Left lung (tissue), 10 donors: ENCODE measurements around the gene SIX5. TPM values are rescaled to one million over a fixed set of nuclear protein-coding genes. Genes with fewer than 3 reads are reported as not detected.

Source experiments
- ATAC-seq: fragments of 200-7000 bp; cut with Tn5 transposase; one replicate; pipeline ENCODE4 v1.9.1; 2020; ENCODE audit warnings: moderate library complexity
- DNase-seq, 4 donors: peaks; one replicate each; pipeline ENCODE4 v3.0.0-alpha.2; 2013 to 2020
- H3K27ac ChIP-seq, 2 donors: fragments of 200-600 bp; sonication (generic) in 1 of 2; one replicate each; pipeline versions ENCODE4 v1.5.0 to v1.8.0; 2020 to 2021
- H3K27me3 ChIP-seq, 2 donors: fragments of 200-600 bp; sonication (generic) in 1 of 2; one replicate each; pipeline versions ENCODE4 v1.5.0 to v1.8.0; 2020 to 2021
- H3K36me3 ChIP-seq, 2 donors: fragments of 200-600 bp; sonication (generic) in 1 of 2; one replicate each; pipeline versions ENCODE4 v1.5.0 to v1.8.0; 2020 to 2021
- H3K4me1 ChIP-seq, 2 donors: fragments of 200-600 bp; one replicate each; pipeline ENCODE4 v1.8.0; 2021
- H3K4me3 ChIP-seq, 2 donors: fragments of 200-600 bp; sonication (generic) in 1 of 2; one replicate each; pipeline versions ENCODE4 v1.5.0 to v1.8.0; 2020 to 2021; ENCODE audit warnings: mild to moderate bottlenecking in 1 of 2
- H3K9me3 ChIP-seq, 2 donors: fragments of 200-600 bp; sonication (generic) in 1 of 2; one replicate each; pipeline versions ENCODE4 v1.5.0 to v1.8.0; 2020 to 2021
- CTCF ChIP-seq, 2 donors: fragments of 200-600 bp; sonication (generic) in 1 of 2; IDR thresholded peaks; one replicate each; pipeline versions ENCODE4 v1.5.0 to v1.8.0; 2021; ENCODE audit warnings: antibody characterized with exemption in 2 of 2
- intact Hi-C, 2 donors: fragments of 100-400 bp; cut with DNase I; formaldehyde crosslinking; loops; one replicate each; pipeline versions ENCODE4 v1.11.2 to v1.14.2; 2022
- polyA plus RNA-seq, 6 donors: library from polyadenylated mRNA; unstranded; fragments of 120-200 nt; gene quantifications; one replicate each; pipeline ENCODE4 v1.2.1, GENCODE V29; 2013; ENCODE audit not compliant: insufficient read length in 6 of 6
- total RNA-seq, 2 donors: library from RNA; stranded (reverse); fragmentation: NEBNext Ultra II Directional; extraction: Animal tissue kit (Norgen Biotek cat#: 25700); gene quantifications; one replicate each; pipeline ENCODE4 v1.2.1, GENCODE V29; 2021
- donor health status: DM: no; HTN: yes; CAD: no.
- donor health status: DM: no; HTN: no; CAD: no.

The SIX5 gene
- total and polyA plus RNA-seq, 8 donors, result 11.5 to 25.0 (median 20.1) TPM

GRCh38 chr19:45762870-45763631 is 6.0 kb downstream of the SIX5 start:
- no peak for TF ChIP-seq CTCF (IDR thresholded peaks at IDR 0.05)
- intact Hi-C loops, result no loop called here
- no peak overlapping the region for H3K4me3 ChIP-seq
- no peak for ATAC-seq
- H3K9me3 ChIP-seq, result no peaks in the 10 kb centered on the region
- no peaks in the 10 kb centered on the region for H3K36me3 ChIP-seq
- peaks cover 0 to 84% of the 10 kb centered on the region in 2 donors for H3K27me3 ChIP-seq
- peaks cover 12 to 23% of the 10 kb centered on the region in 2 donors for H3K4me1 ChIP-seq
- DNase-seq, result no peak
- H3K27ac ChIP-seq, result no peak overlapping the region

DNA sequence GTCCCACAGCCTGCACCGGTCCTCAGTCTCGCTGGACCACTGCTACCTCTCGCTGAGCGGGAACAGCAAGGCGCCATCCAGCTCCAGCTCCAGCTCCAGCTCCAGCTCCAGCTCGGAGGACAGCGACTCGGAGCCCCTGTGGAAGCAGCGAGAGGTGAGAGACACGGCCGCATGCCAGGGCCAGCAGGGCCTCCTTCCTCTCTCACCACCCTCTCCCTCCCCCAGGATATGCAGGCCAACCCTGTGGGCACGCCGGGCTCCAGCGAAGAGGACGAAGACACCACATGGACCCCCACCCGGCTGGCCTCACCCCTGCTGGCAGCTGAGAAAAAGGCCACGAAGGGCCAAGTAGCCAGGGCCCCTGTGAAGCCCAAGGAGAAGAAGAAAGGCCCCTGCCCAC is 7.3 kb downstream of the SIX5 start:
- no peak for TF ChIP-seq CTCF (IDR thresholded peaks at IDR 0.05)
- H3K27me3 ChIP-seq, result peaks cover 0 to 73% of the 10 kb centered on the region in 2 donors
- no peaks in the 10 kb centered on the region for H3K9me3 ChIP-seq
- H3K4me3 ChIP-seq, result no peak overlapping the region
- ATAC-seq (no peak), DNase-seq (peak in 1 of 4 donors; percentile 65)
- H3K36me3 ChIP-seq, result no peaks in the 10 kb centered on the region
- intact Hi-C loops, result no loop called here
- H3K4me1 ChIP-seq, result peaks cover 9 to 10% of the 10 kb centered on the region in 2 donors
- no peak overlapping the region for H3K27ac ChIP-seq

GRCh38 chr19:45758921-45759320 is 10.1 kb downstream of the SIX5 start:
- Histone ChIP-seq H3K9me3 (no peaks in the 10 kb centered on the region), H3K4me3 (no peak overlapping the region), H3K27ac (no peak overlapping the region), H3K4me1 (no peaks in the 10 kb centered on the region), H3K36me3 (no peaks in the 10 kb centered on the region), H3K27me3 (peaks cover 0 to 49% of the 10 kb centered on the region in 2 donors)
- DNase-seq, result no peak
- intact Hi-C loops, result no loop called here
- ATAC-seq, result no peak
- no peak for TF ChIP-seq CTCF (IDR thresholded peaks at IDR 0.05)

DNA sequence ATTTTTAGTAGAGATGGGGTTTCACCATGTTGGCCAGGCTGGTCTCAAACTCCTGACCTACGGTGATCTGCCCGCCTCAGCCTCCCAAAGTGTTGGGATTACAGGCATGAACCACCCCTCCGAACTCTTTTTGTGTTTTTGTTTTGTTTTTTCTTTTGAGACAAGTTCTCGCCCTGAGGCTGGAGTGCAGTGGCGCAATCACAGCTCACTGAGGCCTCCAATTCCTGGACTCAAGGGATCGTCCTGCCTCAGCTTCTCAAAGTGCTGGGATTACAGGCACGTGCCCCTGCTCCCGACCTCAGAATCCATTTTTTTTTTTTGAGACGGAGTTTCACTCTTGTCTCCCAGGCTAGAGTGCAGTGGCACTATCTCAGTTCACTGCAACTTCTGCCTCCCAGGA is 11.4 kb downstream of the SIX5 start:
- Histone ChIP-seq H3K9me3 (no peaks in the 10 kb centered on the region), H3K4me1 (no peaks in the 10 kb centered on the region), H3K27me3 (peaks cover 0 to 37% of the 10 kb centered on the region in 2 donors), H3K27ac (no peak overlapping the region), H3K4me3 (no peak overlapping the region), H3K36me3 (no peaks in the 10 kb centered on the region)
- ATAC-seq, result no peak
- intact Hi-C loops, result no loop called here
- no peak for TF ChIP-seq CTCF (IDR thresholded peaks at IDR 0.05)
- no peak for DNase-seq

DNA sequence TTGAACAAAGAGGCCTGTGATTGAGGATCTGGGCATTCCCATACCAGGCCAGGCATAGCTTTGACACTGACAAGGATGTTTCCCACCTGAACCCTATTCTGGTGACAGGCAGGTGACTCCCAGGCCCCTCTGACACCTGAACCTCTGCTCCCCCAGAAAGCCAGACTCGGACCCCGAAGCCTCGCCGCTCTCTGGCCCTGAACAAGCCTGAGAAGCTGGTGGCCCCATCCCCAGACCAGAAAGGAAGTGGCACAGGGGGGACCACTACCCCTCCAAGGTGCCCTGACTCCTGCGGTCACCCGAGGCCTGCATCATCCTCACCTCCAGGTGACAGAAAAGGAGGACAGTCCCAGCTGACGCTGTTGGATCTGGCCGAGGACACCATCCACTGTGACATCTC is 14.7 kb downstream of the SIX5 start:
- Histone ChIP-seq H3K4me3 (no peak overlapping the region), H3K9me3 (no peaks in the 10 kb centered on the region), H3K27ac (no peak overlapping the region), H3K27me3 (peaks cover 0 to 13% of the 10 kb centered on the region in 2 donors), H3K36me3 (no peaks in the 10 kb centered on the region), H3K4me1 (no peaks in the 10 kb centered on the region)
- TF ChIP-seq CTCF (IDR thresholded peaks at IDR 0.05), result no peak
- intact Hi-C loops, result no loop called here
- DNase-seq (no peak), ATAC-seq (no peak)
